ENCODE measurements around the gene NHP2.

DNA sequence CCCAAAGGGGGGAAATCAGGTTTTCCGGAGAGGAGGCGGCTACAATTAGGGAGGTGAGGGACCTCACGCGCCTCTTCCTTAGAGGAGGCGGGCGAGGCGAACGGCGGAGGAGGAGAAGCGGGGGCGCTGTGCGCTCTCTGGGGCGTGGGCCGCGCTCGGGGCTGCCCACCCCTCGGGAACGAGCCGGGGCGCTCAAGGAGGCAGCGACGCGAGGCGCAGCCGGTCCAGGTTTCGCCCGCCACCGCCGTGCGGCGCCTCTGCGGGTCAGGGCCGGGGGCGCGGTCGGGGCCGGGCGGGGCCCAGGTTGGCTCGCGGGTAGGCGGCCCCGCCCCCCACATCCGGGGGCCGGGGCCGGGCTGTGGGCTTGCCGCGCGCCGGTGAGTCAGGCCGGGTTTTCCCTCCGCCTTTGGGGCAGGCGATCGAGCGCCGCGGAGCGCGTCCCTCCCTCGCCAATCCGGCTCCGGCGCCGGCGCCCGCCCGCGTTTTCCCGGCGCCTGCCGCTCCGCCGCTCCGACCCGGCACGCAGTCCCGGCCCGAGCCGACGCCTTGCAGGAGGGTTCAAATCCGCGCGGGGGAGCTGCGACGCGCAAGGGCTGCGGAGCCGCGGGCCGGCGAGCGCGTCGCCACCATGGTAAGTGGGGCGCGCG lies 40.4 kb downstream of the NHP2 start, which contains the start of gene N4BP3:
- TF ChIP-seq, protein P1, sequence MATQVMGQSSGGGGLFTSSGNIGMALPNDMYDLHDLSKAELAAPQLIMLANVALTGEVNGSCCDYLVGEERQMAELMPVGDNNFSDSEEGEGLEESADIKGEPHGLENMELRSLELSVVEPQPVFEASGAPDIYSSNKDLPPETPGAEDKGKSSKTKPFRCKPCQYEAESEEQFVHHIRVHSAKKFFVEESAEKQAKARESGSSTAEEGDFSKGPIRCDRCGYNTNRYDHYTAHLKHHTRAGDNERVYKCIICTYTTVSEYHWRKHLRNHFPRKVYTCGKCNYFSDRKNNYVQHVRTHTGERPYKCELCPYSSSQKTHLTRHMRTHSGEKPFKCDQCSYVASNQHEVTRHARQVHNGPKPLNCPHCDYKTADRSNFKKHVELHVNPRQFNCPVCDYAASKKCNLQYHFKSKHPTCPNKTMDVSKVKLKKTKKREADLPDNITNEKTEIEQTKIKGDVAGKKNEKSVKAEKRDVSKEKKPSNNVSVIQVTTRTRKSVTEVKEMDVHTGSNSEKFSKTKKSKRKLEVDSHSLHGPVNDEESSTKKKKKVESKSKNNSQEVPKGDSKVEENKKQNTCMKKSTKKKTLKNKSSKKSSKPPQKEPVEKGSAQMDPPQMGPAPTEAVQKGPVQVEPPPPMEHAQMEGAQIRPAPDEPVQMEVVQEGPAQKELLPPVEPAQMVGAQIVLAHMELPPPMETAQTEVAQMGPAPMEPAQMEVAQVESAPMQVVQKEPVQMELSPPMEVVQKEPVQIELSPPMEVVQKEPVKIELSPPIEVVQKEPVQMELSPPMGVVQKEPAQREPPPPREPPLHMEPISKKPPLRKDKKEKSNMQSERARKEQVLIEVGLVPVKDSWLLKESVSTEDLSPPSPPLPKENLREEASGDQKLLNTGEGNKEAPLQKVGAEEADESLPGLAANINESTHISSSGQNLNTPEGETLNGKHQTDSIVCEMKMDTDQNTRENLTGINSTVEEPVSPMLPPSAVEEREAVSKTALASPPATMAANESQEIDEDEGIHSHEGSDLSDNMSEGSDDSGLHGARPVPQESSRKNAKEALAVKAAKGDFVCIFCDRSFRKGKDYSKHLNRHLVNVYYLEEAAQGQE (IDR thresholded peaks at IDR 0.05; ENCODE audit: low read depth), result no peak
- TF ChIP-seq CEBPB (IDR thresholded peaks at IDR 0.05) (no peak), RAD21 (IDR thresholded peaks at IDR 0.05; ENCODE audit: low read depth) (no peak), EP300 (IDR thresholded peaks at IDR 0.05; ENCODE audit: borderline replicate concordance) (no peak), CREB1 (IDR thresholded peaks at IDR 0.05; ENCODE audit: low read depth) (no peak), TAF1 (IDR thresholded peaks at IDR 0.05; ENCODE audit: low read depth) (no peak; the same call in 1 of the 2 replicates), NFIC (IDR thresholded peaks at IDR 0.05) (no peak), MAX (IDR thresholded peaks at IDR 0.05) (peak; percentile 60; the same call in 1 of the 2 replicates), TEAD4 (IDR thresholded peaks at IDR 0.05) (0 out of 2 replicates have a peak, but pooled peaks have one; percentile 3), EGR1 (IDR thresholded peaks at IDR 0.05) (peak; percentile 28; the same call in 1 of the 2 replicates), FOXM1 (IDR thresholded peaks at IDR 0.05; ENCODE audit: borderline replicate concordance, low read depth) (no peak), ZBTB7A (IDR thresholded peaks at IDR 0.05; ENCODE audit: low read depth) (no peak)

All from Ishikawa (cell line).